GM12864 (cell line): ENCODE data around the gene PEBP1.

Source experiments
- DNase-seq: peaks from one replicate; pipeline ENCODE4 v3.0.0-alpha.2; 2011; ENCODE audit warnings: low read depth
- H3K4me3 ChIP-seq: 2 replicates; pipeline ENCODE4 v1.5.1; 2011; ENCODE audit warnings: mild to moderate bottlenecking, low read depth, low read length, control low read depth
- TF ChIP-seq, protein P1 (sequence below): IDR thresholded peaks from 2 replicates; pipeline ENCODE4 v1.5.1; 2011; ENCODE audit warnings: low read depth, mild to moderate bottlenecking, moderate library complexity, low read length, control low read depth, inconsistent platforms; ENCODE audit errors: missing control alignments

PEBP1 gene

DNA sequence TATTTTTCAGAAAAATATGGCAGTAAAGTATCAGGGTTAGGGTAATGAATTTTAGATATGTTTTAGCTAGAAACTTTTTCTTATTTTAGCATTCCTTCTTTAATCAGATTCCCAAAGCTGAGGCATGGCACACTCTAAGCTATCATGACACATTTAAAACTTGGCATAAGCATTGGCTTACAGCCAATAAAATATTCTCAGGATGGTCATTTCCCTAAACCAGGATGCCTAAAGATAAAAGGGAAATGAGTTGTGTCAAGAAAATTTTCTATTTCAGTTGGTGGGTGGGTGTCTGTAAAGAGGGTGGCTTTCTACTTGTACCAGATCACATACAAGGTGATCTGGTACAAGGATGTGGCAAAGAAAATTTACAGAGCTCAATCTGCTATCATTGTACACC lies 47.8 kb downstream of the PEBP1 start:
- no peak overlapping the region for H3K4me3 ChIP-seq
- TF ChIP-seq, protein P1, sequence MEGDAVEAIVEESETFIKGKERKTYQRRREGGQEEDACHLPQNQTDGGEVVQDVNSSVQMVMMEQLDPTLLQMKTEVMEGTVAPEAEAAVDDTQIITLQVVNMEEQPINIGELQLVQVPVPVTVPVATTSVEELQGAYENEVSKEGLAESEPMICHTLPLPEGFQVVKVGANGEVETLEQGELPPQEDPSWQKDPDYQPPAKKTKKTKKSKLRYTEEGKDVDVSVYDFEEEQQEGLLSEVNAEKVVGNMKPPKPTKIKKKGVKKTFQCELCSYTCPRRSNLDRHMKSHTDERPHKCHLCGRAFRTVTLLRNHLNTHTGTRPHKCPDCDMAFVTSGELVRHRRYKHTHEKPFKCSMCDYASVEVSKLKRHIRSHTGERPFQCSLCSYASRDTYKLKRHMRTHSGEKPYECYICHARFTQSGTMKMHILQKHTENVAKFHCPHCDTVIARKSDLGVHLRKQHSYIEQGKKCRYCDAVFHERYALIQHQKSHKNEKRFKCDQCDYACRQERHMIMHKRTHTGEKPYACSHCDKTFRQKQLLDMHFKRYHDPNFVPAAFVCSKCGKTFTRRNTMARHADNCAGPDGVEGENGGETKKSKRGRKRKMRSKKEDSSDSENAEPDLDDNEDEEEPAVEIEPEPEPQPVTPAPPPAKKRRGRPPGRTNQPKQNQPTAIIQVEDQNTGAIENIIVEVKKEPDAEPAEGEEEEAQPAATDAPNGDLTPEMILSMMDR: no peak
- DNase-seq: no peak

DNA sequence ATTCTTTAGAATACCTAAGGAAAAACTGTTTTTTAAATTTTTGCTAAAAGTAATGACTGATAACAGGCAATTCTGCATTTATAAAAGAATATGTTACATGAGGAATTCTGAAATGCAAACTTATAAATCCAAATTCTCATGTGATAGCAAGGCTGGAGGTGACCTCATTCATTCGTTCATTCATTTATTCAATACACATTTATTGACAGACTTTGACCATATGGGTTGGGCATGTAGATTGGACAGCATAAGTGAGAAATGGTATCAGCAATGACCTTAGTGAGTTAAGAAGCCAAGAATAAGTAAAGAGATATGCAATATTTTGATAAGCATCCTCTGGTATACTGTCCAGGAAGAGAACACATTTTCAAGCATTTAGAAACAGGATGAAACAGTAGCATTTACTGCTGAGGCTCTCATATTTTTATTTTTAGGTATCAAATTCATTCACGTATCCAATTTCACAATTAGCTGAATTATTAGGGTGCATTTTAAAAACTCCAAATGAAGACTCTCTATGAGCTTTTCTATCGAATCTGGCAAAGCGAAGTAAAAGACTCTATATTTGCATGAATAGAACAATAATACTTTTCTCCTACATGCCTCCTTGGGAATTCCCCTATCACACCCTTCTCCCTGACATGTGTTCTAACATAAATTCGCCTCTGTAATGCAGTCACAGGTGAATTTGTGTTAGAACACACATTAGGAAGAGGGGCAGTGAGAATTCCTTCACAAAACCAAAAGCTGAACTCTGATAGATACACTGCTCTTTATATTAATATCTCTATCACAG lies 49.9 kb downstream of the PEBP1 start:
- no peak for DNase-seq
- TF ChIP-seq, protein P1: no peak
- no peak overlapping the region for H3K4me3 ChIP-seq

DNA sequence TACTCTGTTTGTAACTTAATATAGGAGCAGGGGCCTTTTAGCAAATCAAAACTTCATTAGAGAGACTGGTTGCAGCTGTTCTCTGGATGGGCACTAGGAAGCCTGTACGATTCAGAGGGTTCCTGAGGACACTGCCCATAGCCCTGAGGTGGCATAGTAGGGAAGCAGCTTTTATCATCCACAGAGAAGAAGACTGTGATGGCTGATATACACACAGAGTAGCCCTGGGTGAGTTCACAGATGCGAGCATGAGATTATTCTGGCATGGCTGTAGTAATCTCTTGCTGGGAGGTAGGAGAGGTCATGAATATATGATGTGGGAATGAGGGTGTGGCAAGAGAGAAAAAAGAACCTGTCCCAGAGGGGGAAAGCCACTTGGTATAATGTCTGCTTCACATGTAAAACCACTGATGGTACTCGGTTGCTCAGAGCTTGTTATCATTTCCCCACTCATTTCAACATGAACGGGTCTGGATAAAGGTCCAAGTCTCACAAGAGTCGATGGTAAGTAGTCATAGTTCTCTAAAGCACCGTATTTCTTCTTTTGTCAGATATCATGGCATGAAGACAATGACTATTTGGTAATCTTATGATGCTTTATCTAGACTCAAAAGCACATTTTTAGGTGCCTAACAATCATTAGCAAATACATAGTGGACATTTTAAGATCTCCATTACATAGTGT lies 52.0 kb downstream of the PEBP1 start:
- no peak for DNase-seq
- no peak overlapping the region for H3K4me3 ChIP-seq
- TF ChIP-seq, protein P1: no peak

DNA sequence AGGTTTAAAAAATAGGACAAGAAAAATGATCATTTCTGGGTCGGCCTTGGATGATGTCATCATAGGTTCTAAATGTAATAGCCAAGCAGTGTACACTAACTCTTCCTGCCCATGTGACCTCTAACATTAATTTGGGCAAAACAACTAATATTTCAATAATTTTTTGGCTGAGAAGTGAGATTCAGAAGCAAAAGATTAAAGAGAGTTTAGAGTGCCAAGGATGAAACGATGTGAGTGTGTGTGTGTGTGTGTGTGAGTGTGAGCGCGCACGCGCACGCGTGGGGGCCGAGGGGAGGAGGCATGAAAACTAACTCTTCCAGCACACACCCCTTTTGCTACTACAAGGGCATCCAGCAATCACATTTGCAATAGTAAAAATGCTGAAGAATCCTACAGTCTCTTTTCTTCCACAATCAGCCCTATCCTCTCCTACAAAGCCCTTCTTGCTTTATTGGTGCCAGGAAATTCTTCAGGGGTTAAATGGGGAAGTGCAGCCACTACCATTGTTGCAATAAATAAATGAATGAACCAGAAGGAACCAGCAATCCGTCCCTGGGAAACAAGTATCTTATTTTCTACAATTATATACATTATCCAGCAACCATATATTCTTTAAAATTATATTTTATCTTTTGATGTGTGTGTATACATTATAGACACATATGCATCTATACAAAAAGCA lies 52.9 kb downstream of the PEBP1 start:
- no peak overlapping the region for H3K4me3 ChIP-seq
- DNase-seq: no peak
- TF ChIP-seq, protein P1: no peak

DNA sequence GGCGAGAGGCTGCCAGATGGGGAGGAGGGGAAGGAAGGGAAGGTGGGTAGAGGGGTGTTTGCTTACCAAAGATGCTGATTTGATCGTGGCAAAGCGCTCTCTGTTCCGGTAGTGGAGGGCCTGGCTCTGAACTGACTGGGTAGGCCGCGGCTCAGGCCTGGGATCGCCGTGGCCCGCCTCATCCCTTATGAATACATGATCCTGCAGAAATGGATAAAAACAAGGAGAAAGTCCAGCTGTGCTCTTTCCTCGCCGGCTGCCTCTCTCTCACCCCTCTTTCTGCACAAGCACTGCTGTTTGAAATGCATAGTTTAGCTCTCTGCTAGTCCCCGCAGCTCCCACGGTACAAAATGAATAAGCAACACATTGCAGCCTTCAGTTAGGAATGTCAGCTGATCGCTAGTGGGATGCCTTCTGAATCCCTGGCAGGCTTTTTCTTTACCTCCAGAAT lies 53.8 kb downstream of the PEBP1 start:
- TF ChIP-seq, protein P1: no peak
- DNase-seq: no peak
- no peak overlapping the region for H3K4me3 ChIP-seq

DNA sequence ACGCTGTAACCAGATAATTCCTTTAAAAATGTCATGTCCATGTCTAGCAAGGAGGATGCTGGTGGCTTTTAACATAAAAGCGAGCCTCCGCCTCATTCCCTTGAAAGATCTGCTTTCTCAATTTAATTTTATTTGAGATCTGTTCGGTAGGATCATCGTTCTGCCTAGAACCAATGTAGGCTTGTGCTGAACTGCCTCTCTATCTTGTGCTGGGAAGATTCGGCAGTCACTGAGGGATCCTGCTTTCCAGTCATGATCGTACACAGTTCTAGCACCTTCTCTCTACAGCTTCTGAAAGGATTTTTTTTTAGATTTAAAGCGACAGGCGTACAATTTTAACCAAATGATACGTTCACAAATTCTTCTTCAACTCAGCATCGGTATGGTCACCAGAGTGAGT lies 54.3 kb downstream of the PEBP1 start:
- no peak overlapping the region for H3K4me3 ChIP-seq
- TF ChIP-seq, protein P1: no peak
- no peak for DNase-seq
